DOHH2 (cell line): ENCODE measurements around the gene VKORC1L1.

Experiments
- EZH2phosphoT487 ChIP-seq: fragments of 200-600 bp; sonication (generic); IDR thresholded peaks from 2 replicates; pipeline ENCODE4 v1.6.1; 2017; ENCODE audit warnings: borderline replicate concordance, mild to moderate bottlenecking, antibody characterized with exemption, low read length, moderate library complexity, mixed read lengths
- TF ChIP-seq, protein P1 (sequence below): fragments of 200-600 bp; sonication (generic); IDR thresholded peaks from one replicate; pipeline ENCODE4 v1.5.1; 2014; ENCODE audit warnings: antibody characterized with exemption, mild to moderate bottlenecking, low read depth, low read length; ENCODE audit not compliant: poor library complexity, severe bottlenecking

DNA sequence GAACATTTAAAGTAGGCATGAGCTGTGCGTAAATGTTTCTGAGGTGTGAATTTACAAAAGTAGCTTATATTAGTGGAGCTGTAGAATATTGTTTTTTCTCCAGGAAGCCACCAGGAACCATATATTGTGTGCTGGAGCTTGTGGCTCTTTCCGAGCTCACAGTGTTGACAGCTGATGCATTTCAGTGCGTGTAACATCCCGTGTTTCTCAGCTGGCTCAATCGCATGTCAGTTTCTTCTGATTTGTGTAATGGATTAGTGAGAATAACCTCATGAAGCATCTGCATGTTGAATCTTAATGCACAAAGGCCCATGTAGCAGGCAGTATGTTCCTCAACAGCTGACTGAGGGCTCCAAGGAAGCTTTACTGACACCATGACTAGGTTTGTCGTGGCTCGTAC lies 39.4 kb downstream of the VKORC1L1 start:
- TF ChIP-seq, protein P1, sequence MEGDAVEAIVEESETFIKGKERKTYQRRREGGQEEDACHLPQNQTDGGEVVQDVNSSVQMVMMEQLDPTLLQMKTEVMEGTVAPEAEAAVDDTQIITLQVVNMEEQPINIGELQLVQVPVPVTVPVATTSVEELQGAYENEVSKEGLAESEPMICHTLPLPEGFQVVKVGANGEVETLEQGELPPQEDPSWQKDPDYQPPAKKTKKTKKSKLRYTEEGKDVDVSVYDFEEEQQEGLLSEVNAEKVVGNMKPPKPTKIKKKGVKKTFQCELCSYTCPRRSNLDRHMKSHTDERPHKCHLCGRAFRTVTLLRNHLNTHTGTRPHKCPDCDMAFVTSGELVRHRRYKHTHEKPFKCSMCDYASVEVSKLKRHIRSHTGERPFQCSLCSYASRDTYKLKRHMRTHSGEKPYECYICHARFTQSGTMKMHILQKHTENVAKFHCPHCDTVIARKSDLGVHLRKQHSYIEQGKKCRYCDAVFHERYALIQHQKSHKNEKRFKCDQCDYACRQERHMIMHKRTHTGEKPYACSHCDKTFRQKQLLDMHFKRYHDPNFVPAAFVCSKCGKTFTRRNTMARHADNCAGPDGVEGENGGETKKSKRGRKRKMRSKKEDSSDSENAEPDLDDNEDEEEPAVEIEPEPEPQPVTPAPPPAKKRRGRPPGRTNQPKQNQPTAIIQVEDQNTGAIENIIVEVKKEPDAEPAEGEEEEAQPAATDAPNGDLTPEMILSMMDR = no peak
- TF ChIP-seq EZH2phosphoT487 = no peak
